Measurements from ENCODE around the gene SV2C. TPM values are rescaled to one million over a fixed set of nuclear protein-coding genes. Genes with fewer than 3 reads are reported as not detected.

SV2C gene
- polyA plus RNA-seq, 3 donors: 0.01 to 0.02 TPM; not detected in 1

- intact Hi-C loops (cut with micrococcal nuclease): no loop called here
- Histone ChIP-seq H3K9ac (ENCODE audit: insufficient read depth, low read length, poor library complexity, severe bottlenecking) (no peak overlapping the region), H2AFZ (ENCODE audit: insufficient read depth, low read depth, low read length, poor library complexity, severe bottlenecking) (no peak overlapping the region), H3K4me1 (ENCODE audit: control insufficient read depth in 1 of 2, insufficient read depth in 2 of 2, low read length in 2 of 2) (peaks cover 6 to 19% of the 10 kb centered on the region in 2 donors), H3K27ac (ENCODE audit: low read depth in 1 of 2, low read length in 2 of 2) (no peak overlapping the region), H3K4me2 (replicated peaks; ENCODE audit: extremely low read depth, low read length, poor library complexity, severe bottlenecking) (no peak overlapping the region), H4K20me1 (ENCODE audit: insufficient read depth, low read length) (no peaks in the 10 kb centered on the region), H3K4me3 (replicated peaks in 1 of 3; ENCODE audit: low read depth in 2 of 3, low read length in 3 of 3) (no peak overlapping the region), H3K36me3 (replicated peaks in 1 of 2; ENCODE audit: control insufficient read depth in 1 of 2, insufficient read depth in 2 of 2, low read length in 2 of 2) (no peaks in the 10 kb centered on the region), H3K27me3 (ENCODE audit: control insufficient read depth in 2 of 2, insufficient read depth in 2 of 2, low read length in 2 of 2) (no peaks in the 10 kb centered on the region), H3K9me3 (replicated peaks in 1 of 2; ENCODE audit: control insufficient read depth in 1 of 2, insufficient read depth in 1 of 2, low read length in 2 of 2) (no peaks in the 10 kb centered on the region), H3K79me2 (ENCODE audit: insufficient read depth, low read length) (no peaks in the 10 kb centered on the region)
- TF ChIP-seq CTCF (IDR thresholded peaks at IDR 0.05): no peak
- H3K4me3 Mint-ChIP-seq: no peak overlapping the region
- H3K9me3 Mint-ChIP-seq: peaks cover 0 to 3% (median 0%) of the 10 kb centered on the region in 7 donors
- DNase-seq: no peak
- no peak overlapping the region for H3K27ac Mint-ChIP-seq
- H3K27me3 Mint-ChIP-seq (ENCODE audit: low read depth in 3 of 3): peaks cover 1 to 2% (median 2%) of the 10 kb centered on the region in 3 donors
- no peaks in the 10 kb centered on the region for H3K36me3 Mint-ChIP-seq
- peaks cover 8% of the 10 kb centered on the region for H3K4me1 Mint-ChIP-seq
- WGBS (ENCODE audit: insufficient coverage): no CpG with 5 or more reads among the region's 2 CpGs
These were observed 142.2 kb downstream of the SV2C start for GRCh38 chr5:76225336-76225735.

GRCh38 chr5:76229900-76230299 is 146.7 kb downstream of the SV2C start:
- intact Hi-C loops (cut with micrococcal nuclease): no loop called here
- H3K36me3 ChIP-seq (replicated peaks in 1 of 2; ENCODE audit: control insufficient read depth in 1 of 2, insufficient read depth in 2 of 2, low read length in 2 of 2): no peaks in the 10 kb centered on the region
- H4K20me1 ChIP-seq (ENCODE audit: insufficient read depth, low read length): no peaks in the 10 kb centered on the region
- H3K4me3 Mint-ChIP-seq: no peak overlapping the region
- H3K4me1 Mint-ChIP-seq: no peaks in the 10 kb centered on the region
- H3K9ac ChIP-seq (ENCODE audit: insufficient read depth, low read length, poor library complexity, severe bottlenecking): no peak overlapping the region
- no peaks in the 10 kb centered on the region for H3K79me2 ChIP-seq (ENCODE audit: insufficient read depth, low read length)
- H3K9me3 ChIP-seq (replicated peaks in 1 of 2; ENCODE audit: control insufficient read depth in 1 of 2, insufficient read depth in 1 of 2, low read length in 2 of 2): no peaks in the 10 kb centered on the region
- peaks cover 0 to 2% (median 0%) of the 10 kb centered on the region in 7 donors for H3K9me3 Mint-ChIP-seq
- TF ChIP-seq CTCF (IDR thresholded peaks at IDR 0.05): no peak
- no peak overlapping the region for H3K4me2 ChIP-seq (replicated peaks; ENCODE audit: extremely low read depth, low read length, poor library complexity, severe bottlenecking)
- no peaks in the 10 kb centered on the region for H3K36me3 Mint-ChIP-seq
- no peak overlapping the region for H3K27ac ChIP-seq (ENCODE audit: low read depth in 1 of 2, low read length in 2 of 2)
- H3K27me3 Mint-ChIP-seq (ENCODE audit: low read depth in 3 of 3): peaks cover 0 to 3% (median 2%) of the 10 kb centered on the region in 3 donors
- no peak for DNase-seq
- no peaks in the 10 kb centered on the region for H3K27me3 ChIP-seq (ENCODE audit: control insufficient read depth in 2 of 2, insufficient read depth in 2 of 2, low read length in 2 of 2)
- no peak overlapping the region for H3K4me3 ChIP-seq (replicated peaks in 1 of 3; ENCODE audit: low read depth in 2 of 3, low read length in 3 of 3)
- no peak overlapping the region for H3K27ac Mint-ChIP-seq
- no peak overlapping the region for H2AFZ ChIP-seq (ENCODE audit: insufficient read depth, low read depth, low read length, poor library complexity, severe bottlenecking)
- WGBS (ENCODE audit: insufficient coverage): no CpG with 5 or more reads among the region's 3 CpGs
- peaks cover 0 to 6% of the 10 kb centered on the region in 2 donors for H3K4me1 ChIP-seq (ENCODE audit: control insufficient read depth in 1 of 2, insufficient read depth in 2 of 2, low read length in 2 of 2)

Measured in CD14-positive monocyte (primary cell).